ENCODE results near the gene RAVER2.

The RAVER2 gene

DNA sequence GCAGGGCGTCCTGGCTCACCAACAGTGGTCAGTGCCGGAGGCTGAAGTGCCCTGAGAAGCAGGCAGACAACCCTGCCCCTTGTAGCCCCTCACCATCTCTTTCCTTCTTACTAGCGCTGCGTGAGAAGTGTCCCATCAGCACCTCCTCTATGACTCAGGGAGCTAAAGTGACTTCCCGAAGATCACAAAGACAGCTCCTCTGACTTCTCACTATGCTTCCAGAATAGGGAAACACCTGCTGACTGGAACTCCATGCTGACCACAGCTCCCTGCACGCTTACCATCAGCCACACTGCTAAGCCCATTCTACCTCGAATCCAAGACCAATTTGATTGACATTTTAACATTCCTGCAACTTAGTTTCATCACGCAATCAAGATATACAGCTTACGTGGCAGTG is 128.7 kb downstream of the RAVER2 start:
- no peak overlapping the region for H2AFZ ChIP-seq (ENCODE audit: low read depth, low read length)
- no peaks in the 10 kb centered on the region for H3K9me3 ChIP-seq (ENCODE audit: insufficient read depth, low read length)
- no peaks in the 10 kb centered on the region for H3K79me2 ChIP-seq (ENCODE audit: low read length)
- H3K4me2 ChIP-seq (ENCODE audit: low read length), result no peak overlapping the region
- no peak overlapping the region for H3K4me3 ChIP-seq (ENCODE audit: low read length)
- H3K27me3 ChIP-seq (ENCODE audit: low read depth, low read length), result no peaks in the 10 kb centered on the region
- H3K9ac ChIP-seq (ENCODE audit: low read length), result no peak overlapping the region
- 0 out of 2 replicates have a peak, but pooled peaks cover 3% of the 10 kb centered on the region for H4K20me1 ChIP-seq (ENCODE audit: insufficient read depth, low read length)
- H3K36me3 ChIP-seq (replicated peaks; ENCODE audit: low read depth, low read length), result peaks cover 36% of the 10 kb centered on the region
- no peak overlapping the region for H3K27ac ChIP-seq (ENCODE audit: low read length)
- H3K4me1 ChIP-seq (ENCODE audit: low read length), result peaks cover 2% of the 10 kb centered on the region; the same call in 1 of the 2 replicates
- no peak for TF ChIP-seq EZH2phosphoT487 (IDR thresholded peaks at IDR 0.05; ENCODE audit: low read depth)
- TF ChIP-seq, protein P1, sequence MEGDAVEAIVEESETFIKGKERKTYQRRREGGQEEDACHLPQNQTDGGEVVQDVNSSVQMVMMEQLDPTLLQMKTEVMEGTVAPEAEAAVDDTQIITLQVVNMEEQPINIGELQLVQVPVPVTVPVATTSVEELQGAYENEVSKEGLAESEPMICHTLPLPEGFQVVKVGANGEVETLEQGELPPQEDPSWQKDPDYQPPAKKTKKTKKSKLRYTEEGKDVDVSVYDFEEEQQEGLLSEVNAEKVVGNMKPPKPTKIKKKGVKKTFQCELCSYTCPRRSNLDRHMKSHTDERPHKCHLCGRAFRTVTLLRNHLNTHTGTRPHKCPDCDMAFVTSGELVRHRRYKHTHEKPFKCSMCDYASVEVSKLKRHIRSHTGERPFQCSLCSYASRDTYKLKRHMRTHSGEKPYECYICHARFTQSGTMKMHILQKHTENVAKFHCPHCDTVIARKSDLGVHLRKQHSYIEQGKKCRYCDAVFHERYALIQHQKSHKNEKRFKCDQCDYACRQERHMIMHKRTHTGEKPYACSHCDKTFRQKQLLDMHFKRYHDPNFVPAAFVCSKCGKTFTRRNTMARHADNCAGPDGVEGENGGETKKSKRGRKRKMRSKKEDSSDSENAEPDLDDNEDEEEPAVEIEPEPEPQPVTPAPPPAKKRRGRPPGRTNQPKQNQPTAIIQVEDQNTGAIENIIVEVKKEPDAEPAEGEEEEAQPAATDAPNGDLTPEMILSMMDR (IDR thresholded peaks at IDR 0.05; ENCODE audit: low read depth, low read length), result no peak

GRCh38 chr1:64874666-64875065 is 129.8 kb downstream of the RAVER2 start:
- Histone ChIP-seq H4K20me1 (ENCODE audit: insufficient read depth, low read length) (peaks cover 1% of the 10 kb centered on the region; the same call in 1 of the 2 replicates), H3K4me2 (ENCODE audit: low read length) (no peak overlapping the region), H3K4me1 (ENCODE audit: low read length) (no peaks in the 10 kb centered on the region), H3K36me3 (replicated peaks; ENCODE audit: low read depth, low read length) (peaks cover 36% of the 10 kb centered on the region), H3K9me3 (ENCODE audit: insufficient read depth, low read length) (no peaks in the 10 kb centered on the region), H3K79me2 (ENCODE audit: low read length) (no peaks in the 10 kb centered on the region), H3K9ac (ENCODE audit: low read length) (no peak overlapping the region), H3K27ac (ENCODE audit: low read length) (no peak overlapping the region), H3K27me3 (ENCODE audit: low read depth, low read length) (no peaks in the 10 kb centered on the region), H3K4me3 (ENCODE audit: low read length) (no peak overlapping the region), H2AFZ (ENCODE audit: low read depth, low read length) (no peak overlapping the region)
- TF ChIP-seq, protein P1 (IDR thresholded peaks at IDR 0.05; ENCODE audit: low read depth, low read length), result no peak
- no peak for TF ChIP-seq EZH2phosphoT487 (IDR thresholded peaks at IDR 0.05; ENCODE audit: low read depth)

DNA sequence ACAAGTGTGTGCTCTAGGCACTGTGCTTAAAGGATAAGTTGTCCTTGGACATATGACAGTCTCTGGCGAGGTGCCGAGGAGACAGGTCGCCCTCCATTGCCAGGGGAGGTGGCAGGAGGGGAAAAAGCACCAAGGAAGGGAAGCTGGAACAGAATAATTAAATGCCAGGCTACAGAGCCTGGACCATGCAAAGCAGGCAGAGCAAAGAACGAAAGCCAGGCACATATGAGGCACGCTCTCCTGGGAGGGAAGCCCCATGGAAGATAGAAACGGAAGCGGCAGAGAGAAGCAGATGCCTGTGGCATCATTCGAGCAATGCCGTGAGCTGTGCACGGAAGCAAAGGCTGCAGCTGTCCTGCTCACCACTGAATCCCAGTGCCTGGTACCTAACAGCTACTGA is 130.2 kb downstream of the RAVER2 start:
- no peaks in the 10 kb centered on the region for H3K4me1 ChIP-seq (ENCODE audit: low read length)
- no peaks in the 10 kb centered on the region for H3K9me3 ChIP-seq (ENCODE audit: insufficient read depth, low read length)
- H3K36me3 ChIP-seq (replicated peaks; ENCODE audit: low read depth, low read length), result peaks cover 36% of the 10 kb centered on the region
- no peak for TF ChIP-seq EZH2phosphoT487 (IDR thresholded peaks at IDR 0.05; ENCODE audit: low read depth)
- TF ChIP-seq, protein P1 (IDR thresholded peaks at IDR 0.05; ENCODE audit: low read depth, low read length), result no peak
- H3K9ac ChIP-seq (ENCODE audit: low read length), result no peak overlapping the region
- no peak overlapping the region for H3K4me3 ChIP-seq (ENCODE audit: low read length)
- no peak overlapping the region for H3K27ac ChIP-seq (ENCODE audit: low read length)
- H2AFZ ChIP-seq (ENCODE audit: low read depth, low read length), result no peak overlapping the region
- no peaks in the 10 kb centered on the region for H3K27me3 ChIP-seq (ENCODE audit: low read depth, low read length)
- no peak overlapping the region for H3K4me2 ChIP-seq (ENCODE audit: low read length)
- peaks cover 5% of the 10 kb centered on the region; the same call in 1 of the 2 replicates for H4K20me1 ChIP-seq (ENCODE audit: insufficient read depth, low read length)
- no peaks in the 10 kb centered on the region for H3K79me2 ChIP-seq (ENCODE audit: low read length)

DNA sequence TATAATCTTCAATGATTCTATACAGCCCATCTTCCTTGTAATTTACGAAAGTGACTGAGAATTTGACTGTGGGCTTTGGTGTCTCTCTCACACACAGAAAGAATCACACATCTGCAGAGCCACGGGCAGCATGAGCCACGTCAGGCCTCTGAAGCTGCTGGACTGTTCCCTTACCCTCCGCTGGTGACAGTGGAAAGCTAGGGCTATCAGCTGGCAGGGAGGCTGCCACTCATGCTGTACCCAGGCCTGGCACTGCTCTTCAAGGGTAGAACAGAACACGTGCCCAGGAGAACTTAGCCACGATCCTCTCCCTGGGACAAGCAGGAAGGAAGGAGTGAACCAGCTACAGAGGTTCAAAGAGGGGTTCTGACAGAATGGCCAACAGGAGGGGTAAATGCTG is 130.7 kb downstream of the RAVER2 start:
- Histone ChIP-seq H3K79me2 (ENCODE audit: low read length) (no peaks in the 10 kb centered on the region), H2AFZ (ENCODE audit: low read depth, low read length) (no peak overlapping the region), H3K27me3 (ENCODE audit: low read depth, low read length) (no peaks in the 10 kb centered on the region), H3K4me2 (ENCODE audit: low read length) (no peak overlapping the region), H3K9ac (ENCODE audit: low read length) (no peak overlapping the region), H4K20me1 (ENCODE audit: insufficient read depth, low read length) (peaks cover 6% of the 10 kb centered on the region; the same call in 1 of the 2 replicates), H3K27ac (ENCODE audit: low read length) (no peak overlapping the region), H3K4me3 (ENCODE audit: low read length) (no peak overlapping the region), H3K36me3 (replicated peaks; ENCODE audit: low read depth, low read length) (peaks cover 31% of the 10 kb centered on the region), H3K9me3 (ENCODE audit: insufficient read depth, low read length) (no peaks in the 10 kb centered on the region), H3K4me1 (ENCODE audit: low read length) (no peaks in the 10 kb centered on the region)
- no peak for TF ChIP-seq EZH2phosphoT487 (IDR thresholded peaks at IDR 0.05; ENCODE audit: low read depth)
- TF ChIP-seq, protein P1 (IDR thresholded peaks at IDR 0.05; ENCODE audit: low read depth, low read length), result no peak
